H9 (cell line): Measurements from ENCODE around the gene WBP2. TPM values are rescaled to one million over a fixed set of nuclear protein-coding genes. Genes with fewer than 3 reads are reported as not detected.

ENCODE experiments used
- DNase-seq: peaks from one replicate; pipeline ENCODE4 v3.0.0-alpha.2; 2017
- H2AFZ ChIP-seq: one replicate; pipeline ENCODE4 v1.6.1; 2013; ENCODE audit warnings: mild to moderate bottlenecking, low read length, control low read depth, moderate library complexity
- H2AK5ac ChIP-seq: 2 replicates; pipeline ENCODE4 v1.6.1; 2013; ENCODE audit warnings: low read length, control low read depth, mixed read lengths; ENCODE audit not compliant: insufficient read length
- H2BK120ac ChIP-seq: one replicate; pipeline ENCODE4 v1.6.1; 2013; ENCODE audit warnings: low read depth, mild to moderate bottlenecking, low read length, control low read depth, inconsistent platforms; ENCODE audit not compliant: poor library complexity, severe bottlenecking
- H2BK12ac ChIP-seq: 2 replicates; pipeline ENCODE4 v1.6.1; 2013; ENCODE audit warnings: low read length, control low read depth, mixed read lengths, low read depth; ENCODE audit not compliant: insufficient read length
- H2BK15ac ChIP-seq: 2 replicates; pipeline ENCODE4 v1.6.1; 2013; ENCODE audit warnings: low read depth, low read length, control low read depth
- H2BK20ac ChIP-seq: one replicate; pipeline ENCODE4 v1.6.1; 2013; ENCODE audit warnings: low read depth, mild to moderate bottlenecking, low read length, control low read depth, inconsistent platforms; ENCODE audit not compliant: poor library complexity, severe bottlenecking
- H2BK5ac ChIP-seq: 2 replicates; pipeline ENCODE4 v1.6.1; 2013; ENCODE audit warnings: low read length, control low read depth, mixed read lengths; ENCODE audit not compliant: insufficient read length
- H3K14ac ChIP-seq: 2 replicates; pipeline ENCODE4 v1.6.1; 2013; ENCODE audit warnings: low read length, control low read depth; ENCODE audit not compliant: insufficient read depth
- H3K18ac ChIP-seq: 2 replicates; pipeline ENCODE4 v1.6.1; 2013; ENCODE audit warnings: low read depth, mild to moderate bottlenecking, mixed read lengths, low read length, control low read depth; ENCODE audit not compliant: insufficient read length
- H3K23ac ChIP-seq: 2 replicates; pipeline ENCODE4 v1.6.1; 2013; ENCODE audit warnings: low read length, control low read depth, mixed read lengths, low read depth; ENCODE audit not compliant: insufficient read length
- H3K23me2 ChIP-seq: 2 replicates; pipeline ENCODE4 v1.6.1; 2013; ENCODE audit warnings: low read depth, mild to moderate bottlenecking, mixed read lengths, low read length, control low read depth; ENCODE audit not compliant: insufficient read length, poor library complexity, severe bottlenecking
- H3K27ac ChIP-seq: 2 replicates; pipeline ENCODE4 v1.5.1; 2013; ENCODE audit warnings: low read length, control low read depth, mixed read lengths, low read depth; ENCODE audit not compliant: insufficient read length
- H3K27me3 ChIP-seq: 2 replicates; pipeline ENCODE4 v1.6.1; 2013; ENCODE audit warnings: low read length, control low read depth, inconsistent platforms; ENCODE audit not compliant: insufficient read depth
- H3K4ac ChIP-seq: 2 replicates; pipeline ENCODE4 v1.6.1; 2013; ENCODE audit warnings: low read depth, mild to moderate bottlenecking, control low read depth, inconsistent platforms, low read length, moderate library complexity
- H3K4me1 ChIP-seq: 2 replicates; pipeline ENCODE4 v1.6.1; 2013; ENCODE audit warnings: low read length, control low read depth, inconsistent platforms; ENCODE audit not compliant: insufficient read depth
- H3K4me2 ChIP-seq: 2 replicates; pipeline ENCODE4 v1.6.1; 2013; ENCODE audit warnings: low read length, control low read depth, mixed read lengths; ENCODE audit not compliant: insufficient read length, insufficient read depth
- H3K56ac ChIP-seq: 2 replicates; pipeline ENCODE4 v1.6.1; 2013; ENCODE audit warnings: low read depth, mild to moderate bottlenecking, mixed read lengths, low read length, control low read depth; ENCODE audit not compliant: insufficient read length
- H3K79me1 ChIP-seq: 2 replicates; pipeline ENCODE4 v1.6.1; 2013; ENCODE audit warnings: low read depth, mild to moderate bottlenecking, moderate library complexity, low read length, control low read depth, inconsistent platforms; ENCODE audit not compliant: insufficient read depth, poor library complexity, severe bottlenecking
- H3K79me2 ChIP-seq: 2 replicates; pipeline ENCODE4 v1.6.1; 2013; ENCODE audit warnings: low read length, control low read depth, inconsistent platforms; ENCODE audit not compliant: insufficient read depth
- H3K9ac ChIP-seq: 2 replicates; pipeline ENCODE4 v1.6.1; 2013; ENCODE audit warnings: low read length, control low read depth, mixed read lengths; ENCODE audit not compliant: insufficient read length; ENCODE audit errors: extremely low read depth
- H3K9me3 ChIP-seq: one replicate; pipeline ENCODE4 v1.6.1; 2013; ENCODE audit warnings: low read depth, low read length, inconsistent platforms; ENCODE audit not compliant: control insufficient read depth
- H3T11ph ChIP-seq: one replicate; pipeline ENCODE4 v1.6.1; 2013; ENCODE audit warnings: mild to moderate bottlenecking, low read length, control low read depth, inconsistent platforms
- H4K20me1 ChIP-seq: one replicate; pipeline ENCODE4 v1.6.1; 2013; ENCODE audit not compliant: control insufficient read depth, insufficient read length, insufficient read depth
- H4K5ac ChIP-seq: 2 replicates; pipeline ENCODE4 v1.6.1; 2013; ENCODE audit warnings: low read depth, mild to moderate bottlenecking, mixed read lengths, low read length, control low read depth; ENCODE audit not compliant: insufficient read length
- H4K8ac ChIP-seq: replicated peaks from 2 replicates; pipeline ENCODE4 v1.6.1; 2013; ENCODE audit warnings: low read length, control low read depth, mixed read lengths, low read depth; ENCODE audit not compliant: insufficient read length
- H4K91ac ChIP-seq: 2 replicates; pipeline ENCODE4 v1.6.1; 2013; ENCODE audit warnings: low read depth, mild to moderate bottlenecking, moderate library complexity, mixed read lengths, low read length, control low read depth; ENCODE audit not compliant: insufficient read length
- H3K27ac Mint-ChIP-seq, 3 experiments: 2 replicates in 2 of 3; 3 replicates in 1 of 3; pipeline ENCODE4 v1.8.0; 2020 to 2021; ENCODE audit warnings: mixed read lengths in 3 of 3, mild to moderate bottlenecking in 1 of 3, moderate library complexity in 1 of 3
- H3K27me3 Mint-ChIP-seq: 2 replicates; pipeline ENCODE4 v1.8.0; 2021; ENCODE audit warnings: low read depth, mild to moderate bottlenecking, moderate library complexity, mixed read lengths
- H3K36me3 Mint-ChIP-seq, 3 experiments: 2 replicates in 2 of 3; 3 replicates in 1 of 3; pipeline ENCODE4 v1.8.0; 2020 to 2021; ENCODE audit warnings: low read depth in 3 of 3, mixed read lengths in 3 of 3; ENCODE audit not compliant: insufficient read depth in 1 of 3
- H3K4me1 Mint-ChIP-seq, 2 experiments: 2 replicates each; pipeline ENCODE4 v1.8.0; 2020; ENCODE audit warnings: mixed read lengths in 2 of 2
- H3K4me3 Mint-ChIP-seq, 2 experiments: 2 replicates in 1 of 2; 3 replicates in 1 of 2; pipeline ENCODE4 v1.8.0; 2020 to 2021; ENCODE audit warnings: mild to moderate bottlenecking in 2 of 2, mixed read lengths in 2 of 2, moderate library complexity in 1 of 2
- H3K9me3 Mint-ChIP-seq, 2 experiments: 2 replicates in 1 of 2; 3 replicates in 1 of 2; pipeline ENCODE4 v1.8.0; 2020; ENCODE audit warnings: mild to moderate bottlenecking in 2 of 2, mixed read lengths in 2 of 2, moderate library complexity in 1 of 2
- WGBS: extraction: QIAGEN DNeasy Blood & Tissue Kit; methylation state at CpG from one replicate; pipeline ENCODE4 v1.1.7; 2013; ENCODE audit warnings: missing lambda C conversion rate, low lambda C conversion rate, mixed read lengths; ENCODE audit not compliant: insufficient read length; ENCODE audit errors: extremely low coverage; 5-methylcytosine and 5-hydroxymethylcytosine counted together
- total RNA-seq: library from RNA; stranded (reverse); gene quantifications from 2 replicates; pipeline ENCODE4 v1.2.1, GENCODE V29; 2021
- TF ChIP-seq, protein P1 (sequence below): fragments of 200-600 bp; sonication (generic); conservative IDR thresholded peaks from 3 replicates; pipeline ENCODE4 v1.8.0; 2021; ENCODE audit warnings: antibody characterized with exemption, mild to moderate bottlenecking

Gene WBP2
- total RNA-seq, 1 experiment from 2014 or later: 63.2 TPM

DNA sequence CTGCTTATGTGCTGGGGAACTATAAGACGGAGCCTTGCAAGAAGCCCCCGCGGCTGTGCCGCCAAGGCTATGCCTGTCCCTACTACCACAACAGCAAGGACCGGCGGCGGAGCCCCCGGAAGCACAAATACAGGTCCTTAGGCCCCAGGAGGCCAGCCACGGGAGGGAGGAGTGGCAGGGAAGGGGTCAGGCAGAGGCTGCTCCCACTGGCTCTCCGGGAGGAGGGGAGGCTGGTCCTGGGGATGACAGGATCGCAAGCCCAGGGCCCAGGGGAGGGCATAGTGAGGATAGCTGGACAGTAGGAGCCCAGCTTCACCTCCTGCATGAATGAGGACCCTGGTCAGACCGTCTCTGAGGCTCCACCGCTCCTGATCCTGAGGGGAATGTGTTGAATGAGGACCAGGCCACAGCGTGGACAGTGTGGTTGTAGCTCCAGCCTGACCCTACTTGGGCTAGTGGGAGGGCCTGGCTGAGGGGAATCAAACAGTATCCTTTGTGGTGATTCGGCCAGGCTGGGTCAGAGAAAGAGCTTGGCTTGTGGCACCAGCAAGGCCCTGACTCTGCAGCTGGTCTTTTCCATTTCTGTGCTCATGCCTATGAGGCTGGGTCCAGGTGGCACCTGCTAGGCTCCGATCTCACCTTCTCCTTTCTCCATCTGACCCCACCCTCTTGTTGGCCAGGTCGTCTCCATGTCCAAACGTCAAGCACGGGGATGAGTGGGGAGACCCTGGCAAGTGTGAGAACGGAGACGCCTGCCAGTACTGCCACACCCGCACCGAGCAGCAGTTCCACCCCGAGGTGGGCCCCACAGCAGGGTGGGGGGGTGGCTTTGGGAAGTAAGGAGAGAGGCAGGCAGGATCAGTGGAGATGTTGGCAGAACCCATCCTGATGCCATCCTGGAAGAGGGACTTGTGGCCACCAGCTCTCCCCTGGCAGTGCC lies 41.8 kb downstream of the WBP2 start:
- H3K23me2 ChIP-seq: no peaks in the 10 kb centered on the region
- H3K27me3 ChIP-seq: no peaks in the 10 kb centered on the region
- no peak overlapping the region for H3K23ac ChIP-seq
- H2BK5ac ChIP-seq: no peak overlapping the region
- H2AK5ac ChIP-seq: no peak overlapping the region
- no peaks in the 10 kb centered on the region for H3K79me1 ChIP-seq
- no peaks in the 10 kb centered on the region for H3K9me3 ChIP-seq
- no peak overlapping the region for H3T11ph ChIP-seq
- H4K8ac ChIP-seq: no peak overlapping the region
- H2BK120ac ChIP-seq: no peak overlapping the region
- H3K56ac ChIP-seq: no peak overlapping the region
- Mint-ChIP-seq H3K36me3 (peaks cover 9 to 65% (median 59%) of the 10 kb centered on the region in 3 experiments; a peak in 6 of 7 replicates), H3K4me1 (no peaks in the 10 kb centered on the region), H3K27me3 (no peaks in the 10 kb centered on the region), H3K9me3 (no peaks in the 10 kb centered on the region), H3K4me3 (no peak overlapping the region), H3K27ac (no peak overlapping the region)
- no peak overlapping the region for H2AFZ ChIP-seq
- WGBS: no CpG with 5 or more reads among the region's 24 CpGs
- H2BK12ac ChIP-seq: no peak overlapping the region
- no peaks in the 10 kb centered on the region for H4K20me1 ChIP-seq
- no peak overlapping the region for H3K4me2 ChIP-seq
- no peak overlapping the region for H2BK20ac ChIP-seq
- no peak overlapping the region for H3K14ac ChIP-seq
- DNase-seq: no peak
- no peak overlapping the region for H3K9ac ChIP-seq
- H3K79me2 ChIP-seq: no peaks in the 10 kb centered on the region
- no peaks in the 10 kb centered on the region for H3K4me1 ChIP-seq
- no peak overlapping the region for H3K4ac ChIP-seq
- H3K18ac ChIP-seq: no peak overlapping the region
- no peak overlapping the region for H3K27ac ChIP-seq
- no peak overlapping the region for H2BK15ac ChIP-seq
- TF ChIP-seq, protein P1, sequence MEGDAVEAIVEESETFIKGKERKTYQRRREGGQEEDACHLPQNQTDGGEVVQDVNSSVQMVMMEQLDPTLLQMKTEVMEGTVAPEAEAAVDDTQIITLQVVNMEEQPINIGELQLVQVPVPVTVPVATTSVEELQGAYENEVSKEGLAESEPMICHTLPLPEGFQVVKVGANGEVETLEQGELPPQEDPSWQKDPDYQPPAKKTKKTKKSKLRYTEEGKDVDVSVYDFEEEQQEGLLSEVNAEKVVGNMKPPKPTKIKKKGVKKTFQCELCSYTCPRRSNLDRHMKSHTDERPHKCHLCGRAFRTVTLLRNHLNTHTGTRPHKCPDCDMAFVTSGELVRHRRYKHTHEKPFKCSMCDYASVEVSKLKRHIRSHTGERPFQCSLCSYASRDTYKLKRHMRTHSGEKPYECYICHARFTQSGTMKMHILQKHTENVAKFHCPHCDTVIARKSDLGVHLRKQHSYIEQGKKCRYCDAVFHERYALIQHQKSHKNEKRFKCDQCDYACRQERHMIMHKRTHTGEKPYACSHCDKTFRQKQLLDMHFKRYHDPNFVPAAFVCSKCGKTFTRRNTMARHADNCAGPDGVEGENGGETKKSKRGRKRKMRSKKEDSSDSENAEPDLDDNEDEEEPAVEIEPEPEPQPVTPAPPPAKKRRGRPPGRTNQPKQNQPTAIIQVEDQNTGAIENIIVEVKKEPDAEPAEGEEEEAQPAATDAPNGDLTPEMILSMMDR: no peak
- H4K5ac ChIP-seq: no peak overlapping the region
- no peak overlapping the region for H4K91ac ChIP-seq
